ENCODE measurements around the gene TXN2.

Gene TXN2

DNA sequence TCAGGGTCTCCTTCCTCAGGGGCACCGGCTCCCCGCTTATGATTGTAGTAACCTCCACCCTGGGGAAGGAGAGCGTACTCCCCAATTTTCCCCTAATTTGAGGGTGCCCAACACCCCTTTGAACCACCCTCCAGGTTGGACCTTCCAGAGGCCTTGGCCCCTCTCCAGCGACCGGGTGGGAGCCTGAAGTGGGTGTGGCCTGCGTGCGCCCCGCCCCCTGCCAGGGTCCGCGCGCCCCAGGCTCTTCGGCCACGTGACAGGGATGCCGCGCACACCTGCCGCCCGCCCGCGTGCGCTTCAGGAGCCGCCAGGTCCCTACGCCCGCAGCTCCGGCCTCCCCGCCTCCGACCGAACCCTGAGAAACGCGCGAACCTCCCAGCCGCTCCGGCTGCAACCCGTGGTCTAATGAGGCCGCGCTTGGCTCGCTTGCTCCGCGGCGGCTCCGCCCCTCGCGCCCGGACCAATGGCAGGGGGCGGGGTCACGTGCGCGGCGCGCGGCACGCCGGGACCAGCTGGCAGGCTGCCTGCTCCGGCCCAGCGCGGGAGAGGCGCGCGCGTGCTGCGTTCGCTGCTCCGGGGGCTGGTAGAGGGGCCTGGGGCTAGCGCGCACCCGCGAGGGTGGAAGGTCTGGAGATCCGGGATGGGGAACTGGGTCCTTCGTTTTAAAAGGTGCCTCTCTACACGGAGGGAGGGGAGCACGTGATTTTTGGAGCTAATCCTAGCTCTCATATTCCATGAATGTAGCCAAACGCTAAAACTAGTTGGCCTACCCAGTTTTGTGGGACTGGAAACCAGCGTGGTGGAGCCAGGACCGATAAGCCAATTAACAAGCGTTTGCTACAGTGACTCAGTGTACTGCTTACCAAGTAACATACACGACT lies 25.4 kb upstream of the TXN2 start, which contains the start of gene FOXRED2:
Gene FOXRED2 (minus strand): TSS at position 404 of the 881 bp plus-strand sequence. CDS start 618 bp downstream, outside the sequence.
- DNase-seq (ENCODE audit: low spot score), result peak; percentile 99
- TF ChIP-seq, protein P1, sequence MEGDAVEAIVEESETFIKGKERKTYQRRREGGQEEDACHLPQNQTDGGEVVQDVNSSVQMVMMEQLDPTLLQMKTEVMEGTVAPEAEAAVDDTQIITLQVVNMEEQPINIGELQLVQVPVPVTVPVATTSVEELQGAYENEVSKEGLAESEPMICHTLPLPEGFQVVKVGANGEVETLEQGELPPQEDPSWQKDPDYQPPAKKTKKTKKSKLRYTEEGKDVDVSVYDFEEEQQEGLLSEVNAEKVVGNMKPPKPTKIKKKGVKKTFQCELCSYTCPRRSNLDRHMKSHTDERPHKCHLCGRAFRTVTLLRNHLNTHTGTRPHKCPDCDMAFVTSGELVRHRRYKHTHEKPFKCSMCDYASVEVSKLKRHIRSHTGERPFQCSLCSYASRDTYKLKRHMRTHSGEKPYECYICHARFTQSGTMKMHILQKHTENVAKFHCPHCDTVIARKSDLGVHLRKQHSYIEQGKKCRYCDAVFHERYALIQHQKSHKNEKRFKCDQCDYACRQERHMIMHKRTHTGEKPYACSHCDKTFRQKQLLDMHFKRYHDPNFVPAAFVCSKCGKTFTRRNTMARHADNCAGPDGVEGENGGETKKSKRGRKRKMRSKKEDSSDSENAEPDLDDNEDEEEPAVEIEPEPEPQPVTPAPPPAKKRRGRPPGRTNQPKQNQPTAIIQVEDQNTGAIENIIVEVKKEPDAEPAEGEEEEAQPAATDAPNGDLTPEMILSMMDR (IDR thresholded peaks at IDR 0.05; ENCODE audit: borderline replicate concordance, control extremely low read depth, extremely low read depth, insufficient read depth, missing control alignments), result no peak
- in situ Hi-C loops (cut with MboI; ENCODE audit: low sequenced_read_pairs, unreplicated experiment), result no loop called here

GRCh38 chr22:36505998-36506635 lies 24.7 kb upstream of the TXN2 start:
- in situ Hi-C loops (cut with MboI; ENCODE audit: low sequenced_read_pairs, unreplicated experiment), result no loop called here
- TF ChIP-seq, protein P1 (IDR thresholded peaks at IDR 0.05; ENCODE audit: borderline replicate concordance, control extremely low read depth, extremely low read depth, insufficient read depth, missing control alignments), result no peak
- DNase-seq (ENCODE audit: low spot score), result no peak

DNA sequence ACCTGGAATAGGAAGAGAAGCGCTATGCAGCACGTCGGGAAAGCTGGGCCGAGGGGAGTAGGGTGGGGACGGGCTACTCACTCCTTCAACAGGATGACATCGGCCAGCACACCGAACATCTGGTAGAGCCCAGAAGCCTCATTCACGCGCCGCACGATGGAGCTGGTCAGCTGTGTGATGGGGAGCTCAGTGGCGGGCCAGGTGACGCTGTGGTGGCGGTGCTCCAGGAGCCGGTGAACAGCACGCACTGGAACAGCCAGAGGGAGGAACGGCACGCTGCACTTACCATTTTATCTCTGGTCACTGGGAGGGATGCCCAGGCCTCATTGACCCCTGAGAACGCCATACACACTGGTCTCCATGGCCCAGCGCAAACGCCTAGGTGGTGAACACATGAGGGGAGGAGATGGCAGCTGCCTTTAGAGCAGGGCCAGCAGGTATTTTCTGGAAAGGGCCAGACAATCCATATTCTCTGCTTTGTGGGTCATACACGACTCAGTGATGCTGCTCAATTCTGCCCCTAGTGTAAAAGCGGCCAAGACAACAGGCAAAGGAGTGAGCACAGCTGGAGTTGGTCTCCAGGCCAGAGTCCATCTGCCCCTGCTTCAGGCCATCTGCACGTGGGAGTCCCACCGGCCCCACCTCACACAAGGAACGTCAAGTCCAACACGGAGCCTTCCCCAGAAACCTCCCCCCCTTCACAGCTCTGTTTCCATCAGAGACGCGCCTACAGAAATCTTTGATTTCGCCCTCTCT lies 16.6 kb upstream of the TXN2 start:
- in situ Hi-C loops (cut with MboI; ENCODE audit: low sequenced_read_pairs, unreplicated experiment), result no loop called here
- no peak for DNase-seq (ENCODE audit: low spot score)
- TF ChIP-seq, protein P1 (IDR thresholded peaks at IDR 0.05; ENCODE audit: borderline replicate concordance, control extremely low read depth, extremely low read depth, insufficient read depth, missing control alignments), result no peak

DNA sequence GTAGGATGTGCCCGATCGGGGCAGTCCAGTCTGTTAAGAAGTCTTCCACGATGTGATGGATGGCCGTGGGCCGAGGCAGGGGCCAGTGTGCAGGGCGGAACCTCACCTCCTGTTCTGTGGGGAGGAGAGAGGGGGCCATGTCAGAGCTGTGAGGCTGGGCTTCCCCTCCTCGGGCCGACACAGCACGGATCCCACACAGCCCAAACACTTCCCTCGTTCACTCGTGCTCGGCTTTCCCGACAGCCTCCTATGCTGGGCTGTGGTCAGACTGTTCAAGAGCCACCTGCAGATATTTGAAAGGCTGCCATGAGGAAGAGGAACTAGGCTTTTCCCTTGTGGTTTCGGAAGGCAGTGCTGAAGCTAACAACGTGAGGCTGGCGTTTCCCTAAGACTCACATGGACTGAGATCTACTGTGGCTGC lies 12.3 kb upstream of the TXN2 start:
- TF ChIP-seq, protein P1 (IDR thresholded peaks at IDR 0.05; ENCODE audit: borderline replicate concordance, control extremely low read depth, extremely low read depth, insufficient read depth, missing control alignments), result no peak
- in situ Hi-C loops (cut with MboI; ENCODE audit: low sequenced_read_pairs, unreplicated experiment), result no loop called here
- peak; percentile 70 for DNase-seq (ENCODE audit: low spot score)

GRCh38 chr22:36492109-36492508 lies 10.7 kb upstream of the TXN2 start:
- in situ Hi-C loops (cut with MboI; ENCODE audit: low sequenced_read_pairs, unreplicated experiment), result no loop called here
- TF ChIP-seq, protein P1 (IDR thresholded peaks at IDR 0.05; ENCODE audit: borderline replicate concordance, control extremely low read depth, extremely low read depth, insufficient read depth, missing control alignments), result no peak
- no peak for DNase-seq (ENCODE audit: low spot score)

GRCh38 chr22:36491155-36491554 lies 9.7 kb upstream of the TXN2 start:
- TF ChIP-seq, protein P1 (IDR thresholded peaks at IDR 0.05; ENCODE audit: borderline replicate concordance, control extremely low read depth, extremely low read depth, insufficient read depth, missing control alignments), result no peak
- DNase-seq (ENCODE audit: low spot score), result no peak
- in situ Hi-C loops (cut with MboI; ENCODE audit: low sequenced_read_pairs, unreplicated experiment), result no loop called here
